Activated CD8-positive, alpha-beta T cell treated with anti-CD3 and anti-CD28 coated beads for 36 hours (primary cell): Measurements from ENCODE around the gene RASA2. TPM values are rescaled to one million over a fixed set of nuclear protein-coding genes. Genes with fewer than 3 reads are reported as not detected.

Source experiments
- ATAC-seq: fragments of 200-7000 bp; cut with Tn5 transposase; one replicate; pipeline ENCODE4 v1.10.0; 2021; ENCODE audit warnings: mild to moderate bottlenecking, moderate library complexity
- CTCF ChIA-PET: fragments of 350-600 bp; sonication (Branson Sonifier 250); formaldehyde crosslinking; loops from one replicate; lab custom pipeline; 2021; ENCODE audit warnings: antibody characterized with exemption; lab: Charles Lee
- POLR2A ChIA-PET: fragments of 350-600 bp; sonication (Branson Sonifier 250); formaldehyde crosslinking; loops from one replicate; lab custom pipeline; 2021; ENCODE audit warnings: antibody characterized with exemption; lab: Charles Lee
- DNase-seq: peaks from one replicate; pipeline ENCODE4 v3.0.0-alpha.2; 2020
- H3K27ac Mint-ChIP-seq: one replicate; pipeline ENCODE4 v1.8.0; 2021; ENCODE audit warnings: mild to moderate bottlenecking, mixed read lengths
- H3K27me3 Mint-ChIP-seq: one replicate; pipeline ENCODE4 v1.8.0; 2021; ENCODE audit warnings: mixed read lengths
- H3K36me3 Mint-ChIP-seq: one replicate; pipeline ENCODE4 v1.8.0; 2021; ENCODE audit warnings: low read depth, mixed read lengths
- H3K4me1 Mint-ChIP-seq: one replicate; pipeline ENCODE4 v1.8.0; 2021; ENCODE audit warnings: low read depth, mixed read lengths
- H3K4me3 Mint-ChIP-seq: one replicate; pipeline ENCODE4 v1.8.0; 2021; ENCODE audit warnings: mild to moderate bottlenecking, moderate library complexity, mixed read lengths
- H3K9me3 Mint-ChIP-seq: one replicate; pipeline ENCODE4 v1.8.0; 2021; ENCODE audit warnings: mixed read lengths
- CTCF ChIP-seq: fragments of 200-600 bp; IDR thresholded peaks from one replicate; pipeline ENCODE4 v1.8.0; 2022; ENCODE audit warnings: antibody characterized with exemption, mild to moderate bottlenecking
- intact Hi-C: fragments of 100-400 bp; cut with micrococcal nuclease; formaldehyde crosslinking; loops from one replicate; pipeline ENCODE4 v1.10.0; 2022
- total RNA-seq, 2 experiments: library from RNA; stranded (reverse); gene quantifications; one replicate each; pipeline ENCODE4 v1.2.3, GENCODE V29; 2021

RASA2 gene
- total RNA-seq, 2 experiments from 2014 or later: 35.4 to 41.5 TPM

GRCh38 chr3:141466633-141467169 is 20.1 kb upstream of the RASA2 start:
- no peak for TF ChIP-seq CTCF
- POLR2A ChIA-PET: no interaction called here
- ATAC-seq (no peak), DNase-seq (no peak)
- Mint-ChIP-seq H3K27ac (no peak overlapping the region), H3K9me3 (peaks cover 10% of the 10 kb centered on the region), H3K4me1 (peaks cover 6% of the 10 kb centered on the region), H3K27me3 (no peaks in the 10 kb centered on the region), H3K4me3 (no peak overlapping the region), H3K36me3 (peaks cover 8% of the 10 kb centered on the region)
- intact Hi-C loops: no loop called here
- CTCF ChIA-PET: interaction anchor here (1.0 to 2.1 kb wide), 3 partner anchors 14 to 106 kb away, joined by 5 to 7 read pairs (median 6); no protein-coding TSS in a partner anchor

- POLR2A ChIA-PET: no interaction called here
Measured at GRCh38 chr3:141469720-141470119, 17.1 kb upstream of the RASA2 start.

GRCh38 chr3:141471160-141471559 is 15.7 kb upstream of the RASA2 start:
- Mint-ChIP-seq H3K4me1 (peaks cover 14% of the 10 kb centered on the region), H3K36me3 (no peaks in the 10 kb centered on the region), H3K9me3 (no peaks in the 10 kb centered on the region), H3K4me3 (no peak overlapping the region), H3K27me3 (no peaks in the 10 kb centered on the region), H3K27ac (no peak overlapping the region)
- ATAC-seq (no peak), DNase-seq (no peak)
- TF ChIP-seq CTCF: no peak
- intact Hi-C loops: no loop called here
- POLR2A ChIA-PET: interaction anchor here (1.8 kb wide), 1 partner anchor 16 kb away, joined by 4 read pairs; no protein-coding TSS in a partner anchor
- CTCF ChIA-PET: interaction anchor here (0.9 to 6.4 kb wide), 6 partner anchors 10 to 93 kb away, joined by 3 to 98 read pairs (median 6); no protein-coding TSS in a partner anchor

More at GRCh38 chr3:141469720-141470119, 17.1 kb upstream of the RASA2 start:
- ATAC-seq (no peak), DNase-seq (no peak)
- CTCF ChIA-PET: interaction anchor here (0.5 to 6.4 kb wide), 5 partner anchors 9 to 90 kb away, joined by 3 to 98 read pairs (median 8); no protein-coding TSS in a partner anchor
- Mint-ChIP-seq H3K4me1 (peaks cover 3% of the 10 kb centered on the region), H3K36me3 (peaks cover 3% of the 10 kb centered on the region), H3K27ac (no peak overlapping the region), H3K4me3 (no peak overlapping the region), H3K27me3 (no peaks in the 10 kb centered on the region), H3K9me3 (peaks cover 3% of the 10 kb centered on the region)
- intact Hi-C loops: no loop called here
- no peak for TF ChIP-seq CTCF

GRCh38 chr3:141476033-141476432 is 10.8 kb upstream of the RASA2 start:
- DNase-seq: peak; percentile 69
- intact Hi-C loops: no loop called here
- ATAC-seq: peak; percentile 42
- Mint-ChIP-seq H3K36me3 (no peaks in the 10 kb centered on the region), H3K4me1 (peaks cover 38% of the 10 kb centered on the region), H3K27me3 (no peaks in the 10 kb centered on the region), H3K27ac (no peak overlapping the region), H3K9me3 (no peaks in the 10 kb centered on the region), H3K4me3 (no peak overlapping the region)
- no peak for TF ChIP-seq CTCF
- POLR2A ChIA-PET: interaction anchor here (1.6 kb wide), 1 partner anchor 11 kb away, joined by 8 read pairs; the partner anchor contains the start of gene RASA2
- CTCF ChIA-PET: interaction anchor here (1.6 to 6.4 kb wide), 4 partner anchors 34 to 85 kb away, joined by 3 to 98 read pairs (median 19); no protein-coding TSS in a partner anchor

- POLR2A ChIA-PET: interaction anchor here (1.6 kb wide), 1 partner anchor 10 kb away, joined by 8 read pairs; the partner anchor contains the start of gene RASA2
- H3K27me3 Mint-ChIP-seq: no peaks in the 10 kb centered on the region
Measured at GRCh38 chr3:141477224-141477623, 9.6 kb upstream of the RASA2 start.

More at GRCh38 chr3:141477224-141477623, 9.6 kb upstream of the RASA2 start:
- ATAC-seq (peak; percentile 64), DNase-seq (peak; percentile 24)
- H3K27ac Mint-ChIP-seq: no peak overlapping the region
- peaks cover 40% of the 10 kb centered on the region for H3K4me1 Mint-ChIP-seq
- H3K9me3 Mint-ChIP-seq: no peaks in the 10 kb centered on the region
- CTCF ChIA-PET: interaction anchor here (1.2 to 6.0 kb wide), 6 partner anchors 9 to 84 kb away, joined by 3 to 31 read pairs (median 5); no protein-coding TSS in a partner anchor
- no peaks in the 10 kb centered on the region for H3K36me3 Mint-ChIP-seq
- no peak overlapping the region for H3K4me3 Mint-ChIP-seq
- no peak for TF ChIP-seq CTCF
- intact Hi-C loops: no loop called here
